Lung (tissue), 12 donors: Measurements from ENCODE around the gene B4GALNT4. TPM values are rescaled to one million over a fixed set of nuclear protein-coding genes. Genes with fewer than 3 reads are reported as not detected.

ENCODE experiments used
- ATAC-seq: fragments of 200-7000 bp; cut with Tn5 transposase; one replicate; pipeline ENCODE4 v1.9.1; 2020; ENCODE audit warnings: moderate number of reproducible peaks; ENCODE audit not compliant: insufficient read depth, low FRiP score
- DNase-seq, 3 donors: peaks; one replicate each; pipeline ENCODE4 v3.0.0-alpha.2; 2013 to 2017
- H3K27ac ChIP-seq, 2 donors: one replicate each; pipeline ENCODE4 v1.5.1; 2013; ENCODE audit warnings: mild to moderate bottlenecking in 2 of 2, moderate library complexity in 2 of 2, control low read depth in 1 of 2, inconsistent platforms in 1 of 2, low read depth in 1 of 2, low read length in 1 of 2
- H3K27me3 ChIP-seq, 3 donors: one replicate each; pipeline ENCODE4 v1.5.1; 2013; ENCODE audit warnings: low read length in 2 of 3; ENCODE audit not compliant: control insufficient read depth in 3 of 3, insufficient read depth in 3 of 3
- H3K36me3 ChIP-seq, 4 donors: one replicate each; pipeline ENCODE4 v1.5.1; 2013; ENCODE audit warnings: low read length in 4 of 4, mild to moderate bottlenecking in 1 of 4, moderate library complexity in 1 of 4; ENCODE audit not compliant: control insufficient read depth in 4 of 4, insufficient read depth in 4 of 4
- H3K4me1 ChIP-seq, 5 donors: one replicate each; pipeline ENCODE4 v1.5.1; 2013; ENCODE audit warnings: low read length in 5 of 5, mild to moderate bottlenecking in 2 of 5, moderate library complexity in 1 of 5; ENCODE audit not compliant: control insufficient read depth in 5 of 5, insufficient read depth in 5 of 5
- H3K4me3 ChIP-seq: one replicate; pipeline ENCODE4 v1.5.1; 2013; ENCODE audit warnings: mild to moderate bottlenecking, control low read depth, moderate library complexity
- H3K9ac ChIP-seq, 2 donors: one replicate each; pipeline ENCODE4 v1.5.1; 2013; ENCODE audit warnings: low read length in 2 of 2, control low read depth in 1 of 2; ENCODE audit not compliant: insufficient read depth in 1 of 2
- H3K9me3 ChIP-seq, 4 donors: one replicate each; pipeline ENCODE4 v1.5.1; 2013; ENCODE audit warnings: low read length in 3 of 4, mild to moderate bottlenecking in 1 of 4, moderate library complexity in 1 of 4; ENCODE audit not compliant: control insufficient read depth in 4 of 4, insufficient read depth in 3 of 4
- WGBS, 2 donors: extraction: QIAGEN DNeasy Blood & Tissue Kit; methylation state at CpG; one replicate each; pipeline ENCODE4 v1.1.7; 2013; 5-methylcytosine and 5-hydroxymethylcytosine counted together
- polyA plus RNA-seq, 2 donors: library from polyadenylated mRNA; stranded (reverse); fragments of 200-250 nt; gene quantifications; one replicate each; pipeline ENCODE4 v1.2.1, GENCODE V29; 2013
- total RNA-seq, 2 donors: library from RNA; depleted of rRNA in 1 of 2; stranded (reverse); fragments of >200 nt in 1 of 2; gene quantifications; one replicate each; pipeline ENCODE4 v1.2.1, GENCODE V29; 2014 to 2021
- TF ChIP-seq, protein P1 (sequence below): IDR thresholded peaks from 2 replicates; pipeline ENCODE4 v1.5.1; 2012; ENCODE audit warnings: mild to moderate bottlenecking; ENCODE audit errors: control extremely low read depth, extremely low read depth
- donor health status: control.
- donor health status: control.
- donor health status: Bipolar disorder and iron deficiency.
- donor health status: healthy.
- donor health status: DM: yes; HTN: yes; CAD: no.

B4GALNT4 gene
- total and polyA plus RNA-seq, 4 donors: 1.4 to 6.8 (median 3.3) TPM

DNA sequence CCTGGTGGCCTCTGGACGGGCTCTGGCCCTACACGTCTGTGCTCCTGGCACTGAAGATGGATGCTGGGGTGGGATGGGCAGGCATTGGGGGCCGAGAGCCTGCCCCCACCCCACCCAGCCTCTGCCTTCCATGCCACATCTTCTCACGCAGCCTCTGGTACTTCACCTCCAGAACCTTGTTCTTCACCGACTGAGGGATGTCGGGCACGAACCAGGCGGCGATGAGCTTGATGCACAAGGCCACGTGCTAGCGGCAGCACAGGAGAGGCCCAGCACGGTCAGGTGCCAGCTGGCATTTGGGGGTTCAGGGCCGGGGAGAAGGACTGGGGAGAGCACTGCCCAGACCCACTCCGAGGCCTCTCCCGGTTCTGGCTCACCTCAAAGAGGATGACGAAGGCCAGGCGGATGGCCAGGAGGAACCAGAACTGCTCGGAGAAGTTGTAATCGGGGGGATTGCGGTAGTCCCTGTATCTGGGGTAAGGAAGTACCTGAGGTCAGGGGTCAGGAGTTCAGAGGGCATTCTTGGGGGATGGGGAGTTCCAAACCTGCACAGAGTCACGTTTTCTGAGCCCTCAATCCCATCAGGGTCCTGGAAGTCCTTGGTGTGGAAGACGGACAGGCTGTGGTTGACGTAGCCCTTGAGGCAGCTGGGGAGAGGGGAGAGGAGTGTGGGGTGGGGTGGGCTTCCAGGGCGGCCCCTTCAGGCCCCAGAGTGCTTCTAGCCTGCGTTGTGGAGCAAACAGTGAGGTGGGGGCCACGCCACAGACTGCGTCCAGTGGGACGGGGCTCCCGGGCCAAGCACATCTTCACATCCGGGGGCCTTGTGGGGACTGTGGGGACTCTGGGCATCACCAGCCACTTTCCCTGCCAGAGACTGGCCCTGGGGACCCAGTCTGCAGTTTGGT is 49.3 kb downstream of the B4GALNT4 start:
- no peak for ATAC-seq
- TF ChIP-seq, protein P1, sequence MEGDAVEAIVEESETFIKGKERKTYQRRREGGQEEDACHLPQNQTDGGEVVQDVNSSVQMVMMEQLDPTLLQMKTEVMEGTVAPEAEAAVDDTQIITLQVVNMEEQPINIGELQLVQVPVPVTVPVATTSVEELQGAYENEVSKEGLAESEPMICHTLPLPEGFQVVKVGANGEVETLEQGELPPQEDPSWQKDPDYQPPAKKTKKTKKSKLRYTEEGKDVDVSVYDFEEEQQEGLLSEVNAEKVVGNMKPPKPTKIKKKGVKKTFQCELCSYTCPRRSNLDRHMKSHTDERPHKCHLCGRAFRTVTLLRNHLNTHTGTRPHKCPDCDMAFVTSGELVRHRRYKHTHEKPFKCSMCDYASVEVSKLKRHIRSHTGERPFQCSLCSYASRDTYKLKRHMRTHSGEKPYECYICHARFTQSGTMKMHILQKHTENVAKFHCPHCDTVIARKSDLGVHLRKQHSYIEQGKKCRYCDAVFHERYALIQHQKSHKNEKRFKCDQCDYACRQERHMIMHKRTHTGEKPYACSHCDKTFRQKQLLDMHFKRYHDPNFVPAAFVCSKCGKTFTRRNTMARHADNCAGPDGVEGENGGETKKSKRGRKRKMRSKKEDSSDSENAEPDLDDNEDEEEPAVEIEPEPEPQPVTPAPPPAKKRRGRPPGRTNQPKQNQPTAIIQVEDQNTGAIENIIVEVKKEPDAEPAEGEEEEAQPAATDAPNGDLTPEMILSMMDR: no peak

GRCh38 chr11:419248-420005 is 50.1 kb downstream of the B4GALNT4 start:
- WGBS, 2 donors: 89 to 91% methylated on average over 20 of the region's 20 CpGs
- H3K27me3 ChIP-seq: peaks cover 0 to 9% (median 4%) of the 10 kb centered on the region in 3 donors
- H3K36me3 ChIP-seq: no peaks in the 10 kb centered on the region
- no peaks in the 10 kb centered on the region for H3K9me3 ChIP-seq
- H3K4me3 ChIP-seq: no peak overlapping the region
- peaks cover 0 to 16% (median 10%) of the 10 kb centered on the region in 5 donors for H3K4me1 ChIP-seq
- H3K27ac ChIP-seq: no peak overlapping the region
- DNase-seq (no peak), ATAC-seq (no peak)
- H3K9ac ChIP-seq: no peak overlapping the region
- TF ChIP-seq, protein P1: no peak

More for the DNA sequence above, 49.3 kb downstream of the B4GALNT4 start:
- Histone ChIP-seq H3K9me3 (no peaks in the 10 kb centered on the region), H3K36me3 (no peaks in the 10 kb centered on the region), H3K4me1 (peaks cover 0 to 19% (median 10%) of the 10 kb centered on the region in 5 donors), H3K27ac (no peak overlapping the region), H3K27me3 (peaks cover 0 to 4% (median 4%) of the 10 kb centered on the region in 3 donors), H3K9ac (no peak overlapping the region), H3K4me3 (no peak overlapping the region)
- DNase-seq: no peak
- WGBS, 2 donors: 94% methylated on average over 30 of the region's 30 CpGs

DNA sequence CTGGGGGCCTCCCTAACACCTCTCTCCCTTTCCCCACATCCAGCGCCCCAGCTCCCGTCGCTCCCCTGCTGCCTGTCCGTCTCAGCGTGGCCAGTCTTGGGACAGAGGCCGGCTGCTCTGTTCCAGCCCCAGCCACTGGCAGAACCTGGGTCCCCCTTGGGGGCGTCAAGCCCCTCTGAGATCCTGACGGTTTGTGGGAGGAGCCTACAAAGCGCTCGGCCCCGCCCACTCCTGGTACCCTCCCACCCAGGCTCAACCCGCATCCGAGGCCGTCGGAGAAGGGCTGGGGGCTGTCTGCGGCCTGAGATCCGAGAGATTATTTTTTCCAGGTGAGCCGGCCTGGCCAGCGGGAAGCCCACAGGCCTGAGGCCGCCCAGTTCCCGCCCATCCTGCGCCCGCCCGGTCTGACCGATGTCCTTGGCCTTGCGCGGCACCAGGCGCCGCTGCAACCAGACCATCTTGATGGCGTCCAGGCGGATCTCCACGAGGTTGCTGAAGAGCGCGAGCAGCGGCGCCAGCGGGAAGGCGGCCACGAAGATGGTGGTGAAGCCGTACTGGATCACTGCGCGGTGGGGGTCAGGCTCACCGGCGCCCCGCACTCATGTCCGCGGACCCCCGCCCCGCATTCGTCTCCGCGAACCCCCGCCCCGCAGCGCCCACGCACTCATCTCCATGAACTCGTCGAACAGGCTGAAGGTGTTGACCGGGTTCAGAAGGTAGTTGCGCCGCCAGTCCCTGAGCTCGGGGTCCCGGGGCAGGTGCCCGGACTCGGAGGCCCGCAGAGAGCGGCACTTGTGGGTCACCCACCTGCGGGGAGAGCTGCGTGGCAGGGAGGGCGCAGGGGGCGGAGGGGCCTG is 51.0 kb downstream of the B4GALNT4 start:
- no peak overlapping the region for H3K4me3 ChIP-seq
- H3K9me3 ChIP-seq: no peaks in the 10 kb centered on the region
- peaks cover 0 to 9% (median 6%) of the 10 kb centered on the region in 3 donors for H3K27me3 ChIP-seq
- no peaks in the 10 kb centered on the region for H3K36me3 ChIP-seq
- TF ChIP-seq, protein P1: no peak
- DNase-seq (no peak), ATAC-seq (no peak)
- no peak overlapping the region for H3K27ac ChIP-seq
- H3K4me1 ChIP-seq: peaks cover 0 to 12% (median 9%) of the 10 kb centered on the region in 5 donors
- H3K9ac ChIP-seq: no peak overlapping the region
- 64 to 73% methylated on average over 71 of the region's 71 CpGs for WGBS, 2 donors
